H1 (cell line): ENCODE measurements around the gene BOK. TPM values are rescaled to one million over a fixed set of nuclear protein-coding genes. Genes with fewer than 3 reads are reported as not detected.

Experiments
- JUND ChIP-seq: IDR thresholded peaks from 2 replicates; pipeline ENCODE4 v1.6.1; 2011; ENCODE audit warnings: mild to moderate bottlenecking, improper control_type of control experiment, low read length
- SP1 ChIP-seq: IDR thresholded peaks from 2 replicates; pipeline ENCODE4 v1.6.1; 2011; ENCODE audit warnings: low read depth, low read length
- SRF ChIP-seq: IDR thresholded peaks from 2 replicates; pipeline ENCODE4 v1.6.1; 2011; ENCODE audit warnings: mild to moderate bottlenecking, low read depth, low read length, moderate library complexity
- polyA plus RNA-seq, 7 experiments: library from polyadenylated mRNA; depleted of rRNA in 3 of 7; stranded (reverse) in 5 of 7; unstranded in 2 of 7; fragments of >200 nt in 5 of 7; fragments of 200-250 nt in 2 of 7; gene quantifications; 1 replicate in 5 of 7; 2 replicates in 1 of 7; 4 replicates in 1 of 7; pipeline versions ENCODE4 v1.2.1 to v1.2.3, GENCODE V29; 2011 to 2013; ENCODE audit warnings: missing spikeins in 2 of 7, mixed read lengths in 2 of 7
- total RNA-seq: library from RNA; stranded (reverse); fragmentation: NEBNext Ultra II Directional; extraction: Animal tissue kit (Norgen Biotek cat#: 25700); gene quantifications from 2 replicates; pipeline ENCODE4 v1.2.1, GENCODE V29; 2021

Gene BOK
- total and polyA plus RNA-seq, 2 of the 8 experiments (the other 6 are each of a cell fraction or from before 2014, with no cell fraction given): 33.7 to 37.6 TPM

GRCh38 chr2:241548451-241548835, 10.1 kb upstream of the BOK start (continued):
- TF ChIP-seq JUND (no peak), SRF (no peak), SP1 (no peak)
